SU-DHL-6 (cell line): Measurements from ENCODE around the gene WNK1.

Source experiments
- H2AFZ ChIP-seq: fragments of 200-600 bp; sonication (generic); 2 replicates; pipeline ENCODE4 v1.6.1; 2014; ENCODE audit warnings: low read depth, mild to moderate bottlenecking, moderate library complexity, mixed read lengths, antibody characterized with exemption, low read length; ENCODE audit not compliant: severe bottlenecking
- H3F3A ChIP-seq: fragments of 200-600 bp; shearing (Covaris generic); 2 replicates; pipeline ENCODE4 v1.6.0; 2016; ENCODE audit warnings: antibody characterized with exemption, mild to moderate bottlenecking; ENCODE audit not compliant: insufficient read depth
- H3K27ac ChIP-seq: fragments of 200-600 bp; sonication (generic); 2 replicates; pipeline ENCODE4 v1.5.1; 2016; ENCODE audit warnings: low read depth, mild to moderate bottlenecking, low read length, moderate library complexity, mixed read lengths
- H3K27me3 ChIP-seq: fragments of 200-600 bp; sonication (generic), shearing (Covaris generic); 2 replicates; pipeline ENCODE4 v1.6.0; 2014; ENCODE audit warnings: mild to moderate bottlenecking, low read length
- H3K36me3 ChIP-seq: fragments of 200-600 bp; sonication (generic); 2 replicates; pipeline ENCODE4 v1.6.1; 2014; ENCODE audit warnings: mild to moderate bottlenecking, low read length, mixed read lengths
- H3K4me2 ChIP-seq: fragments of 300-600, 200-600 bp; shearing (Covaris generic), sonication (generic); 2 replicates; pipeline ENCODE4 v1.6.0; 2014; ENCODE audit warnings: low read length, low read depth, mild to moderate bottlenecking; ENCODE audit not compliant: poor library complexity, severe bottlenecking
- H3K4me3 ChIP-seq: fragments of 200-600 bp; sonication (generic); 2 replicates; pipeline ENCODE4 v1.5.1; 2014; ENCODE audit warnings: antibody characterized with exemption, low read length, mild to moderate bottlenecking, mixed read lengths; ENCODE audit not compliant: insufficient read depth, poor library complexity, severe bottlenecking
- H3K79me2 ChIP-seq: fragments of 200-600 bp; sonication (generic); 2 replicates; pipeline ENCODE4 v1.6.1; 2014; ENCODE audit warnings: mild to moderate bottlenecking, low read length, moderate library complexity; ENCODE audit not compliant: insufficient read depth
- H3K9ac ChIP-seq: fragments of 200-600 bp; sonication (generic); 2 replicates; pipeline ENCODE4 v1.7.0; 2014; ENCODE audit warnings: mild to moderate bottlenecking, low read length
- H3K9me2 ChIP-seq: fragments of 200-600 bp; sonication (generic); replicated peaks from 2 replicates; pipeline ENCODE4 v1.6.1; 2014; ENCODE audit warnings: low read length; ENCODE audit not compliant: insufficient read depth
- H3K9me3 ChIP-seq: fragments of 200-600 bp; sonication (generic); 2 replicates; pipeline ENCODE4 v1.6.1; 2014; ENCODE audit warnings: low read length, mixed read lengths; ENCODE audit not compliant: insufficient read depth
- H4K20me1 ChIP-seq: fragments of 200-600 bp; sonication (generic); 2 replicates; pipeline ENCODE4 v1.6.1; 2014; ENCODE audit warnings: low read depth, mild to moderate bottlenecking, antibody characterized with exemption, low read length, moderate library complexity, mixed read lengths
- CTCF ChIP-seq: fragments of 200-600 bp; sonication (generic); IDR thresholded peaks from one replicate; pipeline ENCODE4 v1.5.1; 2017; ENCODE audit warnings: antibody characterized with exemption, mild to moderate bottlenecking, low read length, moderate library complexity; ENCODE audit not compliant: insufficient read depth, poor library complexity, severe bottlenecking
- EZH2phosphoT487 ChIP-seq: fragments of 200-600 bp; sonication (generic), shearing (Covaris generic); conservative IDR thresholded peaks from 2 replicates; pipeline ENCODE4 v1.6.1; 2018; ENCODE audit warnings: mild to moderate bottlenecking, antibody characterized with exemption, low read length, moderate library complexity, mixed read lengths

Gene WNK1

GRCh38 chr12:867905-868304 lies 115.5 kb downstream of the WNK1 start:
- no peaks in the 10 kb centered on the region for H4K20me1 ChIP-seq
- no peaks in the 10 kb centered on the region for H3K9me3 ChIP-seq
- H3K4me2 ChIP-seq, result no peak overlapping the region
- peaks cover 43% of the 10 kb centered on the region; the same call in 1 of the 2 replicates for H3K36me3 ChIP-seq
- H3K79me2 ChIP-seq, result no peaks in the 10 kb centered on the region
- no peaks in the 10 kb centered on the region for H3K9me2 ChIP-seq
- no peak overlapping the region for H2AFZ ChIP-seq
- H3F3A ChIP-seq, result 0 out of 2 replicates have a peak, but pooled peaks cover 3% of the 10 kb centered on the region
- H3K27ac ChIP-seq, result no peak overlapping the region
- H3K9ac ChIP-seq, result no peak overlapping the region
- no peak overlapping the region for H3K4me3 ChIP-seq
- no peak for TF ChIP-seq CTCF
- TF ChIP-seq EZH2phosphoT487, result no peak
- H3K27me3 ChIP-seq, result no peaks in the 10 kb centered on the region

DNA sequence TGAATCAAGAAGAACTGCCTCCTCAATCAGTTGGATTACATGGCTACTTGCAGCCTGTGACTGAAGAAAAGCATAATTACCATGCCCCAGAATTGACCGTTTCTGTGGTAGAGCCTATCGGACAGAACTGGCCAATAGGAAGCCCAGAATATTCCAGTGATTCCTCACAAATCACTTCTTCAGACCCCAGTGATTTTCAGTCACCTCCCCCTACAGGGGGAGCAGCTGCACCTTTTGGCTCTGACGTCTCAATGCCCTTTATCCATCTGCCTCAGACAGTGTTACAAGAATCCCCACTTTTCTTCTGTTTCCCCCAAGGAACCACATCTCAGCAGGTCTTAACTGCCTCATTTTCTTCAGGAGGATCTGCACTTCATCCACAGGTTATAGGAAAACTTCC lies 116.3 kb downstream of the WNK1 start:
- H3K4me3 ChIP-seq, result no peak overlapping the region
- TF ChIP-seq CTCF, result no peak

DNA sequence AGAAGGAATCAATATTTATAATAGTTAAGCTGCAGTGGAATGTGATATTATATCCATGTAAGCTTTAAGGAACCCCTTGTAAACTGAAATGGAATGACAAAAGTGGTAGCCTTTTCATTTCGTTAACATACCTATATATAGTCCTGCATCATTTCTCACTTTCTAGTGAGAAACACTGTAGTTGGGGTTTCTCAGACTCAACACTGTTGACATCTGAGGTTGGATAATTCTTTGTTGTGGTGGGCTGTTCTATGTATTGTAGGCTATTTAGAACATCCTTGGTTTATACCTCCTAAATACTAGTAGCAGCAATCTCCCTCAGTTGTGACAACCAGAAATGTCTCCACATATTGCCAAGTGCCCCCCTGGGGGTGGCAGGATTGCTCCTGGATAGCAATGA lies 118.0 kb downstream of the WNK1 start:
- Histone ChIP-seq H3K27me3 (no peaks in the 10 kb centered on the region), H3K9ac (no peak overlapping the region), H3K4me3 (no peak overlapping the region), H3K9me2 (no peaks in the 10 kb centered on the region), H3K27ac (no peak overlapping the region), H3K79me2 (no peaks in the 10 kb centered on the region), H3F3A (peaks cover 3% of the 10 kb centered on the region; the same call in 1 of the 2 replicates), H3K4me2 (no peak overlapping the region), H3K36me3 (peaks cover 49% of the 10 kb centered on the region; the same call in 1 of the 2 replicates), H4K20me1 (no peaks in the 10 kb centered on the region), H3K9me3 (no peaks in the 10 kb centered on the region), H2AFZ (no peak overlapping the region)
- no peak for TF ChIP-seq EZH2phosphoT487
- no peak for TF ChIP-seq CTCF

More for the DNA sequence above, 116.3 kb downstream of the WNK1 start:
- Histone ChIP-seq H3F3A (no peaks in the 10 kb centered on the region), H4K20me1 (no peaks in the 10 kb centered on the region), H3K9me2 (no peaks in the 10 kb centered on the region), H2AFZ (no peak overlapping the region), H3K4me2 (no peak overlapping the region), H3K27me3 (no peaks in the 10 kb centered on the region), H3K36me3 (peaks cover 41% of the 10 kb centered on the region; the same call in 1 of the 2 replicates), H3K9me3 (no peaks in the 10 kb centered on the region), H3K9ac (no peak overlapping the region), H3K27ac (no peak overlapping the region), H3K79me2 (no peaks in the 10 kb centered on the region)

DNA sequence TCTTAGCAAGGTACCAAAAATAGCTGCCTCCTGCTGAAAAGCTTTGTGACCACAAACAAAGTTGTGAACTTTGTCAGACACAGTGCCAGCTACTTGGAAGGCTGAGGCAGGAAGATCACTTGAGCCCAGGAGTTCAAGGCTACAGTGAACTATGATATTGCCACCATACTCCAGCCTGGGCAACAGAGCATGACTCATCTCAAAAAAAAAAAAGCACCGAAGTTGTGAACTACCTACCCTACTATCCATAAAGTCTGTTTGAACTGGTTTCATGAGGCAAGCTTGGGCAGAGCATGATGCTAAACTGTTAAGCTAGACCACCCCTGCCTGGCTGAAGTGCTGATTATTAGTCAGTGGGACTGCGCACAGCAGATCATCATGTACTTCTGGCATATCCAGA lies 121.6 kb downstream of the WNK1 start:
- TF ChIP-seq EZH2phosphoT487, result no peak
- TF ChIP-seq CTCF, result no peak
- no peaks in the 10 kb centered on the region for H3K9me3 ChIP-seq
- no peak overlapping the region for H3K4me2 ChIP-seq
- H3F3A ChIP-seq, result peaks cover 3% of the 10 kb centered on the region; the same call in 1 of the 2 replicates
- H3K27ac ChIP-seq, result no peak overlapping the region
- no peak overlapping the region for H3K4me3 ChIP-seq
- H3K79me2 ChIP-seq, result no peaks in the 10 kb centered on the region
- no peak overlapping the region for H3K9ac ChIP-seq
- no peaks in the 10 kb centered on the region for H4K20me1 ChIP-seq
- H3K36me3 ChIP-seq, result peaks cover 41% of the 10 kb centered on the region; the same call in 1 of the 2 replicates
- no peak overlapping the region for H2AFZ ChIP-seq
- H3K27me3 ChIP-seq, result no peaks in the 10 kb centered on the region
- H3K9me2 ChIP-seq, result no peaks in the 10 kb centered on the region
